SK-N-MC (cell line): ENCODE results near the gene LRBA.

ENCODE experiments used
- DNase-seq: peaks from one replicate; pipeline ENCODE4 v3.0.0-alpha.2; 2011; ENCODE audit warnings: low read depth, low spot score
- H3K27ac ChIP-seq: fragments of 200-600 bp; sonication (generic); 2 replicates; pipeline ENCODE4 v1.5.1; 2016; ENCODE audit warnings: mixed run types
- H3K36me3 ChIP-seq: fragments of 200-600 bp; sonication (generic); 2 replicates; pipeline ENCODE4 v1.6.1; 2017; ENCODE audit warnings: antibody characterized with exemption, low read length, mixed read lengths; ENCODE audit not compliant: insufficient read depth
- H3K4me3 ChIP-seq: fragments of 200-600 bp; sonication (generic); 2 replicates; pipeline ENCODE4 v1.5.1; 2016
- H3K9ac ChIP-seq: fragments of 200-600 bp; sonication (generic); 2 replicates; pipeline ENCODE4 v1.8.0; 2017; ENCODE audit warnings: mixed run types, mixed read lengths; ENCODE audit not compliant: insufficient read length
- H3K9me3 ChIP-seq: fragments of 200-600 bp; sonication (generic); 2 replicates; pipeline ENCODE4 v1.6.1; 2017; ENCODE audit warnings: low read depth, mild to moderate bottlenecking, antibody characterized with exemption, low read length, moderate library complexity, mixed read lengths
- EZH2 ChIP-seq: fragments of 200-600 bp; sonication (generic); IDR thresholded peaks from one replicate; pipeline ENCODE4 v1.6.1; 2017; ENCODE audit warnings: antibody characterized with exemption
- FOXP2 ChIP-seq: optimal IDR thresholded peaks from 2 replicates; pipeline ENCODE3; 2011; ENCODE audit warnings: mild to moderate bottlenecking, moderate library complexity; ENCODE audit not compliant: insufficient read depth; ENCODE audit errors: extremely low read length, control extremely low read depth
- POLR2AphosphoS5 ChIP-seq: IDR thresholded peaks from 2 replicates; pipeline ENCODE4 v1.6.1; 2012; ENCODE audit warnings: mild to moderate bottlenecking, low read depth, low read length, borderline replicate concordance

The LRBA gene

GRCh38 chr4:150457802-150458201 is 557.3 kb downstream of the LRBA start:
- TF ChIP-seq POLR2AphosphoS5 (no peak), FOXP2 (no peak), EZH2 (no peak)
- H3K9ac ChIP-seq, result no peak overlapping the region

GRCh38 chr4:150451883-150452282 is 563.2 kb downstream of the LRBA start:
- H3K4me3 ChIP-seq, result no peak overlapping the region

More at GRCh38 chr4:150457802-150458201, 557.3 kb downstream of the LRBA start:
- no peaks in the 10 kb centered on the region for H3K36me3 ChIP-seq
- no peaks in the 10 kb centered on the region for H3K9me3 ChIP-seq
- H3K4me3 ChIP-seq, result no peak overlapping the region
- DNase-seq, result no peak
- no peak overlapping the region for H3K27ac ChIP-seq

GRCh38 chr4:150447356-150447755 is 567.7 kb downstream of the LRBA start:
- H3K27ac ChIP-seq, result no peak overlapping the region
- no peak overlapping the region for H3K4me3 ChIP-seq
- no peaks in the 10 kb centered on the region for H3K9me3 ChIP-seq
- DNase-seq, result no peak
- TF ChIP-seq FOXP2, result no peak
- no peak for TF ChIP-seq EZH2
- TF ChIP-seq POLR2AphosphoS5, result no peak
- H3K36me3 ChIP-seq, result no peaks in the 10 kb centered on the region
- no peak overlapping the region for H3K9ac ChIP-seq

More at GRCh38 chr4:150451883-150452282, 563.2 kb downstream of the LRBA start:
- Histone ChIP-seq H3K9me3 (no peaks in the 10 kb centered on the region), H3K36me3 (no peaks in the 10 kb centered on the region), H3K27ac (no peak overlapping the region), H3K9ac (no peak overlapping the region)
- no peak for TF ChIP-seq EZH2
- no peak for TF ChIP-seq FOXP2
- TF ChIP-seq POLR2AphosphoS5, result no peak
- DNase-seq, result no peak

GRCh38 chr4:150439451-150439933 is 575.6 kb downstream of the LRBA start:
- H3K9me3 ChIP-seq, result no peaks in the 10 kb centered on the region
- no peaks in the 10 kb centered on the region for H3K36me3 ChIP-seq
- DNase-seq, result no peak
- no peak overlapping the region for H3K4me3 ChIP-seq
- no peak for TF ChIP-seq FOXP2
- TF ChIP-seq EZH2, result no peak
- TF ChIP-seq POLR2AphosphoS5, result no peak
- H3K27ac ChIP-seq, result no peak overlapping the region
- no peak overlapping the region for H3K9ac ChIP-seq

- DNase-seq, result no peak
- TF ChIP-seq EZH2, result no peak
- no peak for TF ChIP-seq POLR2AphosphoS5
- TF ChIP-seq FOXP2, result no peak
- H3K9ac ChIP-seq, result no peak overlapping the region
These were observed 578.3 kb downstream of the LRBA start for GRCh38 chr4:150436598-150437370.

GRCh38 chr4:150431221-150431620 is 583.9 kb downstream of the LRBA start:
- Histone ChIP-seq H3K4me3 (no peak overlapping the region), H3K9me3 (no peaks in the 10 kb centered on the region), H3K27ac (no peak overlapping the region), H3K9ac (no peak overlapping the region), H3K36me3 (no peaks in the 10 kb centered on the region)
- TF ChIP-seq POLR2AphosphoS5, result no peak
- no peak for TF ChIP-seq EZH2
- TF ChIP-seq FOXP2, result no peak
- DNase-seq, result no peak

More at GRCh38 chr4:150436598-150437370, 578.3 kb downstream of the LRBA start:
- Histone ChIP-seq H3K36me3 (no peaks in the 10 kb centered on the region), H3K4me3 (no peak overlapping the region), H3K27ac (no peak overlapping the region), H3K9me3 (no peaks in the 10 kb centered on the region)

GRCh38 chr4:150425161-150425560 is 589.9 kb downstream of the LRBA start:
- Histone ChIP-seq H3K27ac (no peak overlapping the region), H3K36me3 (no peaks in the 10 kb centered on the region), H3K9ac (no peak overlapping the region), H3K4me3 (no peak overlapping the region), H3K9me3 (no peaks in the 10 kb centered on the region)
- no peak for TF ChIP-seq POLR2AphosphoS5
- no peak for TF ChIP-seq FOXP2
- no peak for TF ChIP-seq EZH2
- no peak for DNase-seq

GRCh38 chr4:150423503-150423902 is 591.6 kb downstream of the LRBA start:
- no peaks in the 10 kb centered on the region for H3K9me3 ChIP-seq
- H3K4me3 ChIP-seq, result no peak overlapping the region
- no peak overlapping the region for H3K27ac ChIP-seq
- H3K9ac ChIP-seq, result no peak overlapping the region
- no peak for DNase-seq
- H3K36me3 ChIP-seq, result no peaks in the 10 kb centered on the region
- no peak for TF ChIP-seq EZH2
- TF ChIP-seq POLR2AphosphoS5, result no peak
- TF ChIP-seq FOXP2, result no peak

GRCh38 chr4:150423074-150423473 is 592.0 kb downstream of the LRBA start:
- no peak for DNase-seq
- no peak for TF ChIP-seq FOXP2
- TF ChIP-seq EZH2, result no peak
- H3K27ac ChIP-seq, result no peak overlapping the region
- H3K9me3 ChIP-seq, result no peaks in the 10 kb centered on the region
- no peak overlapping the region for H3K9ac ChIP-seq
- H3K4me3 ChIP-seq, result no peak overlapping the region
- no peaks in the 10 kb centered on the region for H3K36me3 ChIP-seq

GRCh38 chr4:150421612-150422011 is 593.5 kb downstream of the LRBA start:
- Histone ChIP-seq H3K9me3 (no peaks in the 10 kb centered on the region), H3K4me3 (no peak overlapping the region), H3K36me3 (no peaks in the 10 kb centered on the region), H3K9ac (no peak overlapping the region), H3K27ac (no peak overlapping the region)
- TF ChIP-seq EZH2, result no peak
- TF ChIP-seq FOXP2, result no peak
- no peak for TF ChIP-seq POLR2AphosphoS5
- no peak for DNase-seq
